ENCODE data around the gene MBD3.
A peak's percentile ranks its signal among the peaks of the same experiment; 100 is the strongest.
"Not testable (repeated sequence)": the region's sequence is repeated elsewhere in the genome, so short reads cannot be mapped to it uniquely, and the experiment has no call there.

Gene MBD3, protein sequence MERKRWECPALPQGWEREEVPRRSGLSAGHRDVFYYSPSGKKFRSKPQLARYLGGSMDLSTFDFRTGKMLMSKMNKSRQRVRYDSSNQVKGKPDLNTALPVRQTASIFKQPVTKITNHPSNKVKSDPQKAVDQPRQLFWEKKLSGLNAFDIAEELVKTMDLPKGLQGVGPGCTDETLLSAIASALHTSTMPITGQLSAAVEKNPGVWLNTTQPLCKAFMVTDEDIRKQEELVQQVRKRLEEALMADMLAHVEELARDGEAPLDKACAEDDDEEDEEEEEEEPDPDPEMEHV
- 41.7 reads per million, percentile 64 among the genes with 10 or more reads in this experiment for total RNA-seq

DNA sequence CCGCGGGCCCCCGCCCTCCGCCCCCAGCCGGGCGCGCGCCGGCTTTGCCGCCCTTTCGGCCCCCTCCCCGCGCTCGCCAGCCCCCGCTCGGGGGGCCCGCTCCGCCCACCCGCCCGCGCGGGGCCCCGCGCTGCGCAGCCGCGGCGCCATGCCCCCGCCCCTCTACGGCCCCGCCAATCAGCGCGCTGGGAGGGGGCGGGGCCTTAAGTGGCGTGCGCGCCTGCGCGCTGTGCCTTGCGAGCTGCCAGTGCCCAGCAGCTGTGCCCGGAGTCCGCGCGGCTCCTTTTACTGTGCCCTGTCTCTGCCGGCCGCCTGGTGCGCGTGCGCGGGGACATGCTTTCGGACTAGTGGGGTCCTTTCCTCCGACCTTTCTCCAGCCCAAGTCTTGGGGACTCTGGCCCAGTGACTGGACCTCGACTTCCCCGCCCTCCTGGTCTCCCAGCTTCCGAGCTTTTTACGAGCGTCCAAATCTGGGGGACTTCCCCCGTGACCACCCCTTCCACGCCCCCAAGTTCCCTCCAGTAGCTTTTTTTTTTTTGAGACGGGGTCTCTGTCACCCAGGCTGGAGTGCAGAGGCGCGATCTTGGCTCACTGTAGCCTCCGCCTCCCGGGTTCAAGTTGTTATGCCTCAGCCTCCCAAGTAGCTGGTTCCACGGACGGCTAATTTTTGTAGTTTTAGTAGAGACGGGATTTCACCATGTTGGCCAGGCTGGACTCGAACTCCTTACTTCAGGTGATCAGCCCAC, at the start of gene MBD3:
Gene MBD3 (minus strand): TSS at position 111 of the 746 bp plus-strand sequence. CDS start 234 bp downstream, outside the sequence.
- peak; percentile 82 for DNase-seq

DNA sequence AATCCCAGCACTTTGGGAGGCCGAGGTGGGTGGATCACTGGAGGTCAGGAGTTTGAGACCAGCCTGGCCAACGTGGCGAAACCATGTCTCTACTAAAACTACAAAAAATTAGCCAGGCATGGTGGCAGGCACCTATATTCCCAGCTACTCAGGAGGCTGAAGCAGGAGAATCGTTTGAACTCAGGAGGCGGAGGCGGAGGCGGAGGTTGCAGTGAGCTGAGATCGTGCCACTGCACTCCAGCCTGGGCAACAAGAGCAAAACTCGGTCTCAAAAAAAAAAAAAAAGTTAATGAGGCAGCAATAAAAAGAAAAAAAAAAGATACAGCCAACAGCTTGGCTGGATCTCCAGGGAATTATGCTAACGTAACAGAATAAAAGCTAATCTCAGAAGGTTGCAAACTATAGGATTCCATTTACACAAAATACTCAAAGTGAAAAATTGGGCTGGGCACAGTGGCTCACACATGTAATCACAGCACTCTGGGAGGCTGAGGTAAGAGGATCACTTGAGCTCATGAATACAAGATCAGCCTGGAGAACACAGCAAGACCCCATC, 48.3 kb upstream of the MBD3 start:
- not testable (repeated sequence) for DNase-seq

DNA sequence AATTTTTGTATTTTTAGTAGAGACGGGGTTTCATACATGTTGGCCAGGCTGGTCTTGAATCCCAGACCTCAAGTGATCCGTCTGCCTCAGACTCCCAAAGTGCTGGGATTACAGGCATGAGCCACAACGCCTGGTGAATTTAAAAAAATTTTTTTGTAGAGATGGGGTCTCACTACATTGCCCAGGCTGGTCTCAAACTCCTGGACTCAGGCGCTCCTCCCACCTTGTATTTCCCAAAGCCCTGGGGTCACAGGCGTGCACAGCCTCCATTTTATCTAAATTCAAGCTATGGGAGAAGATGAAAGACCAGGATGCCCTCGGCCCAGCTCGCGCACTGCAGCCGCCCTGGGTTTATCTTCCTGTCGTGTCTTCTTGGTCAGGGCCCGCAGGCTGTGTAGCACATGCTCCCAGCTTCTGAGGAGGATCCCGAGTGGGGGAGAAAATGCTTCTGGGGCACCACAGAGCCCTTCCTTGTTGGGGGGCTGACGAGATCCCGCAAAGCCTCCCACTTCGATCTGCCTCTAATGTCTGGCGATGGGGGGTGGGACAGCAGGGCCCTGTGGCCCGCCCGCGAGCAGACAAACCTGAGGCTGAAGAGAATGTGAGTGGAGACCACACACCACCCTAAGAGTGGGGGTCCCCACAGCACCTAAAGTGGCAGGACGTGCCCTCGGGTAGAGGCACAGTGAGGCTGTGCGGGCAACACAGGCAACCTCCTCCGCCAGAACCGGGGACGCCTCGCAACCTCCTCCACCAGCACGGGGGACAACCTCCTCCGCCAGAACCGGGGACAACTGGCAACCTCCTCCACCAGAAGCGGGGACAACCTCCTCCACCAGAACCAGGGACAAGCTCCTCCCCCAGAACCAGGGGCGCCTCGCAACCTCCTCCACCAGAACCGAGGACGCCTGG, 43.9 kb upstream of the MBD3 start:
- no peak for DNase-seq

DNA sequence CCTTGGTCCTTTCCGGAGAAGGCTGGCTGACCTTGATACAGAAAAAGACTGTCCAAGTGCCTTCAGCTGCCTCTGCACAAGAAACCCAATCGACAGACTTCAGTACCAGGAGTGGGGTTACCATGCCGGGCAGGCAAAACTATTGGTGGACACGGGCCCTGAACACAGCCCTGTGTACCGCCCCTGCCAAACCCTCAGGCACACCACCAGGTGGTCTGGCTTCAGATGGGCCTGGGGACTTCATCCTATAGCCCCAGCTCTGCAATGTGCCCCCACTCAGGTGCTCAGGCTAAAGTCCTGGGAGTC, 42.2 kb upstream of the MBD3 start:
- DNase-seq = no peak

DNA sequence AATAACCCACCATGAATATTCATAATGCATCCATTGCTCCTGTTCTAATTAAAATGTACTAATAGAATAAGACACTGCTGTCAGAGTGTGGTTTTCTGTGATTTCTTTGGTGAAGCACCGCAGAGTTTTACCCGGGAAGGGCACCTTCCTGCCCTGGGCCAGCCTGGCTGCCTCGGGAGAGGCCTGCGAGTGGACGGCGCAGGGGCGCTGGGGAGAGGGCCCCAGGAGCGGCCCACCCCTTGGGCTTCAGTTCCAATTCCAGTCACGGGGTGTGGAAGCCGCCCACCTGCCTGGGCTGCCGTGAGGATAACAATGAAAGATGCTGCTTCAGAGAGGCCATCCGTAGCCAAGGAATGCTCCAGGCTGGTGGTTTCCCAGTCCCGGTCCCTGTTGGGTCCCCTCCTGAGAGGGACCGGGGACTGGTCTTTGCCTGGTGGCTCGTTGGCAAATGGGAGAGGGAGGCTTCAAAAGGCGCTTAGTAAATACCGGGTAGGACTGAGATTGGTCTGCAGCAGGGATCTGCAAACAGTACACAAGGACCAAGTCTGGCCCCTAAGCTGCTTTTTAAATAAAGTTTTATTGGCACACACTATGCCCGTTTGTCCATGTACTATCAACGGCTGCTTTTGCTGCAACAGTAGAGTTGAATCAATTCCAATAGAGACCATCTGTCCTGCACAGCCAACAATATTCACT, 41.7 kb upstream of the MBD3 start:
- DNase-seq = no peak

DNA sequence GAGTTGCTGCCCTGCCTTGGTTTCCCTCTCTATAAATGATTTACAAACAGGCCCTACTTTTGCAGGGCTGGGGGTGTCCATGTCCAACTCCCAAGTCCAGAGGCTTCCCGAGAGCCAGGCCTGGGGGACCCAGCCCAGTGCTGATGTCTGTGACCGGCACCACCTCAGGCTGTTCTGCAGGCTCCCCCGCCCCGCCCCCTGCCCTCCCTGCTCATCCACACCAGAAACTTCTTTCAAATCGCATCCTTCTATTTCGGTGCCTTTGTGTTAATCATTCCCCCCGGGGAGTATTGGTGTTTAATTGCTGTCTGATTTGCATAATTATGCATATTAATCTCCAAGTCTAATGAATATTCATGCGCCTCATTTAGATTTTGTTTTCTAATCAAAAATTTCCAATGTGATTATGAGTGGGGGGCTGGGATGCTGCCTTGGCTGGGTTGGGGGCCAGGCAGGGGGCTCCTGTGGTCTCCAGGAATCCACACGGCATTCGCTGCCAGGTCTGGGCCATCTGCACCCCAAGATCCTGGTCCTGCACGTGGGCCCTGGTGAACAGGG, 40.7 kb upstream of the MBD3 start:
- DNase-seq = no peak

DNA sequence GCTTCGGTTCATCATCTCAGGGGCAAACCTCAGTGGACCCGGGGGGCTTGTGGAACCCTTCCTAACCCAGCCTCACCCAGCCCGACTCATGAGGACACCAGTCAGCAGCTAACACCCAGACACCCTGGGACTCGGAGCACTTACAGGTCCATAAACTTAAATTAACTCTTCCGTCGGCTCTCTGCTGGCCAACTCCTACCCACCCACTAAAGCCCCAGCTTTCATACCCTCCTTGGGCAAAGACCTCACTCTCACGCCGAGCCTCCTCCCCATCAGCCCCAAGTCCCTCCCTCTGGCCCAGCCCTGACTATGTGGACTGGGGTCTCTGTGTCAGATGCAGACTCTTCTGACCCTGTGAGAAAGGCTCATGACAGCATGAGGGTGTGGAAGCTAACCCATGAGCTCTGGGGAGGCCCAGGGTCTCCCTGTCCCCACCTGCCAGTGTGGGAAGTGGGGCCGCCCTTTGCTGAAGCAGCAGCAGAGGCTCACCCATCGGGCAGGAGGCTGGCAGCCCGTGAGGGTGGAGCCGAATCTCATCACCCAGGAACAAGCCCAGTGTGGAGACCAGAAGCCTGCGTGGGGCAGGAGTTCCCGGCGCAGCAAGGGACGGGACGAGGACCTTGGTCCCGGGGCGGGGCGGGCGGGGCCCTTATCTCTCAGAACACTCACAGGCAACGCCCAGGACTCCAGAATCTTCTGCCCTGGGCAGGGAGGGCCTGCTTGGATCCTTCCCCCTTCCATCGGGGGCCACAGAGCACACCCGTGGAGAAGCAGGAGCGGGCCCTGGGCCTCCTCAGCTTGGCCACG, 40.0 kb upstream of the MBD3 start:
- no peak for DNase-seq

DNA sequence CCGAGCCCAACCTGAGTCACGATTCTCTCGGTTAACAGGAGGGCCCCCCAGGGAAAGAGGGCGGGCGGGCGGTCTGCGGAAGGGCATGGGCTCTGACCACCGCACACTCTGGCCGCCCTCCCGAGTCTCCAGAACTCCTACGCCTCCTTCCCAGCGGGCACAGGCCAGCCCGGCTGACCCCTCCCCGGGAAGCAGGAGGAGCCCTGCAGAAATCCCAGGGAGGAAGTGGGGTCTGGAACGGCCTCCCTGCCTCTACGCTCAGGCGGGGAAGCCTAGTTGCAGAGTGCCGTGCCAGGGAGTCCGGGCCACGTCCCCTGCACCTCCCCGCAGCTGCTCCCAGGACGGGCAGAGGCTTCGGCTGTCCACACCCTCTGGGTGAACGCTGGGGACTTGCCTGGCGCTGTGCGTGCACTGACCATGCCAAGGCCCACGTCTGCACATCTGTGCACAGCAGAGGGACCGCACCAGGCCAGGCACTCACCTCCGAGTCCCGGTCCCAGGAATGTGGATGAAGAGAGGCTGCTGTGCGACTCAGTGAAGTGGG, 39.0 kb upstream of the MBD3 start:
- no peak for DNase-seq

DNA sequence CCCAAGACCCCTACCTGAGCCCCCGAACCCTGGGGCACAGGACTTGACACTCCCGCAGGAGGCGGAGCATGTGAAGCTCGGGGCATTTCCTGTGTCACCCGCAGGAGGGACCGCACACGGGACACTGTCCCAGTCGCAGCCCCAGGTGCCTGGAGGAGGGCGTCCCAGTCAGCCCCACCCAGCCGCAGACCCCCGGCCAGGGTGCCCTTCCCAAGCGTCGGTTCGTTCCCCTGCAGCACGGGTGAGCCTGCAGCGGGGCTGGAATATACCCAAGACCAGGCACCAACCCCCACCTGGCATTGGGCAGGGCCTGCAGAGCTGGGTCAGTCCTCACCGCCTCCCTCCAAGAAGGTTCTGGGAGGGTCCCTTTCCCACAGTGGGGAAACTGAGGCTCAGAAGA, 38.1 kb upstream of the MBD3 start:
- no peak for DNase-seq

DNA sequence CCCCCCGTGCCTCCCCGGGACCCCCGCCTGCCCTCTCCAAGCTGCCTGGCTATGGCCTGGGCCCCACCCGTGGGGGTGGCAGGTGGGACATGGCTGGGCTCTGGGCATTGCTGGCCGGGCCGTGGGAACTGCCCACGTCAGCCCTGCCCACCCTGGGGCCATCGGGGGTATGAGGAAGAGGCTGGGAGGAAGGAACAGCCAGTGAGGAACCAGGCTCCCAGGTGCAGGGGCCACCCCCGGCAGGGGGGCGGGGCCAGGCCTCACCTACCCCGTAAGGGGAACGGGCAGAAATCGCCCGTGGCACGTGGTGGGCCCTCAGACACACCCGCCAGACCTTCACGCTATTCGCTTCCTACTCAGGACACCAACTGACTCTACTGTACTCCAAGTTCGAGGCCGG, 37.3 kb upstream of the MBD3 start:
- DNase-seq = no peak

DNA sequence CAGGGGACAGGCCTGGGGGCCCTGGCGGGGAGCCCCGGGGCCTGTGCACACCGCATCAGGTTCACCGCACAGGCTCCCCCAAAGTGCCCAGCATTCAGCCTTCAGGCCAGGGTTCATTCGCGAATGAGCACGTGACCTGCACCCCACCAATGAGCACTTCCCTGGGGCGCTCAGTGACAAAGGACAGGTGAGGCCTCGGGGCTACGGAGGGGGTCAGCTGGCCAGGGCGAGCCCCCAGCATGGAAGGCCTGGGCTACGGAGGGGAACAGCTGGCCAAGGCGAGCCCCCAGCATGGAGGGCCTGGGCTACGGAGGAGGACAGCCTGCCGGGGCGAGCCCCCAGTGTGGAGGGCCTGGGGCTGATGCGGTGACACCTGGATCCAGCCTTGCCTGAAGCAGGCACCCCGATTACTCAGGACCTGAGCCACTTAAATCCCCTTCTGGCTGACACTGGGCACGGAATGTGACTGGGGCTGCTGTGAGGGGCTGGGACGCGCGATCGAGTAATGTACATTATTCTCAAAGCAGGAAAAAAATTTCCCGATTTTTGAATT, 36.7 kb upstream of the MBD3 start:
- DNase-seq = no peak

DNA sequence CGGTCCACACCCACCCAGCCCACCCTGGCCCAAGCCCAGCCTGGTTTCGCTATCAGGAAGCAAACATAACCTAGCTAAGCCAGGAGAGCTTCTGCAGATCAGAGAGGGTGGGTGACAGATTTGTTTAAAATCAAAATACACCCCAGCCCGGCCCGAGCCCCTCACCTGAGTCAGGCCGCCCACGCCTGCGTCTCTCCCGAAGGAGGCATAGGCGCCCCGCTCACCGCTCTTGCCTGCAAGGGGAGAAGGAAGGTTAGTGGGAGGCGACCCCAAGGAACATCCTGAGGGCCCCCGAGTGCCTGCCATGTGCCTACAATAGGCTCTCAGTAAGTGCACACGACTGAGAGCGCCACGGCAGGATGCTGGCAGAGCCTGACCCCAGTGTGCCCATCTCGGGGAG, 34.5 kb upstream of the MBD3 start:
- no peak for DNase-seq

DNA sequence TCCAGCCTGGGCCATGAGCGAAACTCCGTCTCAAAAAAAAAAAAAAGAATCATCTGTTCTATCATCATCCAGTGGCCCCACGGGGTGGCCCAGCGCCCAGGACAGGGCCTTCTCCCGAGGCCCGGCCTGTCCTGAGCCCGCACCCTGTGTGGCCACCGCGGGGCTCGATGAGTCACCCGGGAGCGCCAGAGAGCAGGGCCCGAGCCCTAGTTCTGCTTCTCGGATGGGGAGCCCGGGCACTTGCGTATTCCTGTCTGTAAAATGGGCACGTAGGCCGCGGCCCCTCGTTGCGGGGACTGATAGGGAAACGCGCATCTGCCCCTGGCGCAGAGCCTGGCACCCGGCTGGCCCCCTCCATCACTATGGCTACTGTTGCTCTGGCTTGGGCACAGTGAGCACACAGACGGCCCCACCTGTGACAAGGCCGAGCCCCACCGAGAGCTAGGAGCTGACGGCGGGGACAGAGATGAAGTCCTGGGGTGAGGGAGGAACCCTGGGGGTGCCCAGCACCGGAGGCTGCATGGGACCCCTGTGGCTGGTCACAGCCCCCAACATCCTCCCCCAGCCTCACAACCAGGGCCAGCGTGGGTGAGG, 33.8 kb upstream of the MBD3 start:
- DNase-seq = no peak

DNA sequence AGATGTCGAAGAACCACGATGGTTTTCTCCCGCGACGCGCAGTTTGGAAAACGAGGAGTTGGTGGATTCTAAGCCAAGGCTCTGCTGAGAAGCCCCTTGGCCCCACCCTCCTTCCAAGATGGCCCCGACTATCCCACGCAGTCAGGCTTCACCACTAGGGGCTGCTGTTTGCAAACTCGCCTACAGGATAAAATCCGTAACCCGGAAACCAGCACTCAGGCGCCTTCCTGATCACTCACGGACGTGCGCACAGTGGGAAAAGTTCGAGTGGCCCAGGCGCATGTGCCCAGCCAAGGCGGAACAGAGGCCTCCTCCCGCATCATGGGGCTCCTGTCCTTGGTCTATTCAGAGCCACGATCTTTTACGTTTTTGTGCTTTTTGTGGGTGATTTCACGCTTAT, 31.8 kb upstream of the MBD3 start:
- DNase-seq = peak; percentile 35

DNA sequence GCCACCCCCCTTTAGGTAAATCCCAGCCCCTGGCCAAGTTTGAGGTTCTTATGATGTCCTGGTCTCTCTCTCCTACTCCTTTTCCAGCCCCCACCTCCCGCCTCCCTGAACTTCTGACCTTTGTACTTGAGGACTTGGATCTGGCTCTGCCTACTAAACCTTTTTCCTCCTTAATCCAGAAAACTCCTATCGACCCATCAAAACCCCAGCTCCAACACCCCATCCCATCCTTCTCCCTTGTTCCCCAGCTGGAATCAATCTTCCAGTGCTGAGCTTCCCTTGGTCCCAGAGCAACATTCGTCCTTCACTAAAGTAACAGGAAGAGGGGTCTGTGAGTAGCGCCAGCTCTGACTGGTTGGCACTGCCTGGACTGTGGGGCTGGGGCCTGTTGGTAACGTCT, 29.9 kb upstream of the MBD3 start:
- DNase-seq = no peak

DNA sequence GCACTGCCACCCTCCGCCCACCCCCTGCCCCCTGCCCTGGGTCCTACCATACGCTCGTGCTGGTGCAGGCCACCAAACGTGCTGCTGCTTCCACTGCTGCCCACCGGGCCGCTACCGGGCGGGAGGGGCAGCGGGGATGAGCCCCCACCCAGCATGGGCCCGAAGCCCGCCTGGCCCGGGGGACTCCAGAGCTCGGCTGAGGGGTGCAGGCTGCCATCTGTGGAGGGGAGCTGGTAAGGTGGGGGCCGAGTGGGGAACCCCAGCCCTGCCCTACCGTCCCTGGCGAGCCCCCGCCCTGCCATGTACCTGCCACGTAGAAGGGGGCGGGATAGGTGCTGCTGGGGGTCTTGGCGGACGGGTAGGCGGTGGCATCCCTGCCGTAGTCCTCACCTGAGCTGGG, 29.3 kb upstream of the MBD3 start:
- DNase-seq = no peak

DNA sequence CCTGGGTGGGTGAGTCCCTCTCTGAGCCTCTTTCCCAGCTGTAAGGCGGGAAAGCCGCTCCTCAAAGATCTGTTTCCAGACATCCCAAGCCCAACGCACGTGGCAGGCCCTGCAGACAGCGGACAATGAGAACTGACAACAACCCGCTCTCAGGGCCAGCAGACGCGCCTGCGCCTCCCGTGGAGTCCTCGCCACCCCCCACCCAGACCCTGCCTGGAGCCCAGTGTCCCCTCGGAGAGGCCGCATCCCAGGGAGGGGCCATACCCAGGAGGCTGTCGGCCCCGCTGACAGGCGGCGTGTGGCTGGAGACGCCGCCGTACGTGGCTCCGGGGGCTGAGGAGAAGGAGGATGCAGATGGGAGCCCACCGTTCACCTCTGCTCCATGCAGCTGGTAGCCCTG, 28.9 kb upstream of the MBD3 start:
- no peak for DNase-seq

DNA sequence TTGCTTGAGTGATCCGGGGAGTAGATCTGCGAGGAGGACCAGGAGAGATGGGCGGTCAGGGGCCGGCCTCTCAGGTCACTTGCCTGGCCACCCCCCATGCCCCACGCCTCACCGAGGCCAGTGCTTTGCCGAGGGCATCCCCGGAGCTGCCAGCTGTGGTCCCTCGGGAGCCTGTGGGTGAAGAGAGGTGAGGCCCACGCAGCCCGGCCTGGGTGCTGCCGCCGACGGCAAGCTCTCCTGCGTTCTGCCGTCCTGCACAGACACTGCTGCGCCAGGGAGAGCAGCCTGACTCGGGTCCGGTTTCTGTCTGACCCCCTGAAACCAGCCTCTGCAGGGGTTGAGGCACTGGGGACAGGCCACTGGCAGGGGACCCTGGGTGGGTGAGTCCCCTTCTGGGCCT, 28.4 kb upstream of the MBD3 start:
- no peak for DNase-seq

DNA sequence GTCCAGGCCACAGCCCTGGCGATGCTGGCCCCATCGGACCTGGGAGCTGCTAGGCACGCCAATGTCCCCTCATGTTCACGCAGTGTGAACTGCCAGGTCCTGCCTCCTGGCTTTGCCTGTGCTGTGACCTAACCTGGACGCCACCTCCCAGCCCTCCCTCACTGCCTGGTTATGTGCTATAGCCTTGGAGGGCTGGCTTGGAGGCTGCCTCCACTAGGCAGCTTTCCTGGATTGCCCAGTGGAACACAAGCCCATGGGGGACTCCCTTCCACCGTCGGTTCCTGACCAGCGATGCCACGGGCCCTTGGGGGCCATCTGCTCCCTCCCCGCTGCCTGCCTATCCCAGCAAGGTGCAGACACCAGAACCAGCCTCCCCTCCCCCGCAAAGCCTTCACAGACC, 27.8 kb upstream of the MBD3 start:
- no peak for DNase-seq

DNA sequence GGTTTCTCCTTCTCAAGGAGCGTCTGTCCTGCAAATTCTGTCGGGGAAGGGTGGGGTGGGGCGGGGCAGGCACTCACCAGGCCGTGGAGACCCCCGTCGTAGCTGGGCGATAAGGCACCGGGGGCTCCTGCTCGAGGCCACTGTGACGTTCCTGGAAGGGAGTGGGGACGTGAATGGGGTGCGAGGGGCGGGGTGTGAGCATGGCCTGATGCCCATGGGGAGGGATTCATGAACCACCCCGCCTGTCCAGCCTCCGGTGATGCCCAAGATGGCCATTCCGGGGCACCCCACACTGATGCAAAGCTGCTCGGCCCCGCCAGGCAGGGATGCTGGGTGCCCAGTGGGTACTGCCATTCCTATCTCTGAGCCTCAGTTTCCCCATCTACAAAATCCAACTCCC, 27.0 kb upstream of the MBD3 start:
- no peak for DNase-seq

DNA sequence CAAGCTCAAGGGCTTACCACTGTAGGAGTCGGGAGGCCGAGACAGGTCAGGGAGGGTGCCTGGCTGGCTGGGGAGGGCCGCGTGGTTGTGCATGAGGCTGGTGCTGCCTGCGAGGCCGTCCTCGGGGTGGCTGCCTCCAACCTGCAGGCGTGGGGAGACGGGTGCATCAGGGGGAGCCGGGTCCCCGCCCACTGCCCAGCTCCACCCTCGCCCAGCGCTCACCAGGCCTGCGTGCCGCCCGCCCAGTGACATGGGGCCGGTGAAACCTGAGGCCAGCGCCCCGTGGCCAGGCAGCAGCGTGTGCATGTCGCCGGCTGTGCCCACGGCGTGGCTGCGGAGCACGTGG, 26.4 kb upstream of the MBD3 start:
- no peak for DNase-seq

Data from effector CD4-positive, alpha-beta T cell (primary cell).